Left lung (tissue), 10 donors: ENCODE measurements around the gene PAX3. TPM values are rescaled to one million over a fixed set of nuclear protein-coding genes. Genes with fewer than 3 reads are reported as not detected.

Experiments
- ATAC-seq: fragments of 200-7000 bp; cut with Tn5 transposase; one replicate; pipeline ENCODE4 v1.9.1; 2020; ENCODE audit warnings: moderate library complexity
- DNase-seq, 4 donors: peaks; one replicate each; pipeline ENCODE4 v3.0.0-alpha.2; 2013 to 2020
- H3K27ac ChIP-seq, 2 donors: fragments of 200-600 bp; sonication (generic) in 1 of 2; one replicate each; pipeline versions ENCODE4 v1.5.0 to v1.8.0; 2020 to 2021
- H3K27me3 ChIP-seq, 2 donors: fragments of 200-600 bp; sonication (generic) in 1 of 2; one replicate each; pipeline versions ENCODE4 v1.5.0 to v1.8.0; 2020 to 2021
- H3K36me3 ChIP-seq, 2 donors: fragments of 200-600 bp; sonication (generic) in 1 of 2; one replicate each; pipeline versions ENCODE4 v1.5.0 to v1.8.0; 2020 to 2021
- H3K4me1 ChIP-seq, 2 donors: fragments of 200-600 bp; one replicate each; pipeline ENCODE4 v1.8.0; 2021
- H3K4me3 ChIP-seq, 2 donors: fragments of 200-600 bp; sonication (generic) in 1 of 2; one replicate each; pipeline versions ENCODE4 v1.5.0 to v1.8.0; 2020 to 2021; ENCODE audit warnings: mild to moderate bottlenecking in 1 of 2
- H3K9me3 ChIP-seq, 2 donors: fragments of 200-600 bp; sonication (generic) in 1 of 2; one replicate each; pipeline versions ENCODE4 v1.5.0 to v1.8.0; 2020 to 2021
- CTCF ChIP-seq, 2 donors: fragments of 200-600 bp; sonication (generic) in 1 of 2; IDR thresholded peaks; one replicate each; pipeline versions ENCODE4 v1.5.0 to v1.8.0; 2021; ENCODE audit warnings: antibody characterized with exemption in 2 of 2
- intact Hi-C, 2 donors: fragments of 100-400 bp; cut with DNase I; formaldehyde crosslinking; loops; one replicate each; pipeline versions ENCODE4 v1.11.2 to v1.14.2; 2022
- polyA plus RNA-seq, 6 donors: library from polyadenylated mRNA; unstranded; fragments of 120-200 nt; gene quantifications; one replicate each; pipeline ENCODE4 v1.2.1, GENCODE V29; 2013; ENCODE audit not compliant: insufficient read length in 6 of 6
- total RNA-seq, 2 donors: library from RNA; stranded (reverse); fragmentation: NEBNext Ultra II Directional; extraction: Animal tissue kit (Norgen Biotek cat#: 25700); gene quantifications; one replicate each; pipeline ENCODE4 v1.2.1, GENCODE V29; 2021
- donor health status: DM: no; HTN: yes; CAD: no.
- donor health status: DM: no; HTN: no; CAD: no.

The PAX3 gene
- total and polyA plus RNA-seq, 8 donors = 0.13 to 0.20 (median 0.14) TPM; not detected in 5

GRCh38 chr2:222334914-222335313 lies 36.1 kb upstream of the PAX3 start:
- Histone ChIP-seq H3K27me3 (no peaks in the 10 kb centered on the region), H3K36me3 (no peaks in the 10 kb centered on the region), H3K4me1 (no peaks in the 10 kb centered on the region), H3K9me3 (peaks cover 0 to 14% of the 10 kb centered on the region in 2 donors), H3K4me3 (no peak overlapping the region), H3K27ac (no peak overlapping the region)
- intact Hi-C loops = no loop called here
- no peak for ATAC-seq
- no peak for DNase-seq
- TF ChIP-seq CTCF (IDR thresholded peaks at IDR 0.05) = no peak

GRCh38 chr2:222333397-222333796 lies 34.6 kb upstream of the PAX3 start:
- no peaks in the 10 kb centered on the region for H3K4me1 ChIP-seq
- peaks cover 0 to 20% of the 10 kb centered on the region in 2 donors for H3K9me3 ChIP-seq
- no peak overlapping the region for H3K4me3 ChIP-seq
- no peak for TF ChIP-seq CTCF (IDR thresholded peaks at IDR 0.05)
- no peaks in the 10 kb centered on the region for H3K27me3 ChIP-seq
- no peaks in the 10 kb centered on the region for H3K36me3 ChIP-seq
- DNase-seq (no peak), ATAC-seq (no peak)
- intact Hi-C loops = no loop called here
- no peak overlapping the region for H3K27ac ChIP-seq

- Histone ChIP-seq H3K9me3 (peaks cover 0 to 20% of the 10 kb centered on the region in 2 donors), H3K4me1 (no peaks in the 10 kb centered on the region), H3K4me3 (no peak overlapping the region), H3K27me3 (no peaks in the 10 kb centered on the region), H3K27ac (no peak overlapping the region), H3K36me3 (no peaks in the 10 kb centered on the region)
- ATAC-seq (no peak), DNase-seq (no peak)
- no peak for TF ChIP-seq CTCF (IDR thresholded peaks at IDR 0.05)
- intact Hi-C loops = no loop called here
Observed at GRCh38 chr2:222332116-222332515, 33.3 kb upstream of the PAX3 start.

GRCh38 chr2:222330910-222331309 lies 32.1 kb upstream of the PAX3 start:
- ATAC-seq = no peak
- Histone ChIP-seq H3K27me3 (peaks cover 0 to 4% of the 10 kb centered on the region in 2 donors), H3K9me3 (peaks cover 0 to 20% of the 10 kb centered on the region in 2 donors), H3K4me3 (no peak overlapping the region), H3K27ac (no peak overlapping the region), H3K36me3 (no peaks in the 10 kb centered on the region), H3K4me1 (no peaks in the 10 kb centered on the region)
- TF ChIP-seq CTCF (IDR thresholded peaks at IDR 0.05) = no peak
- intact Hi-C loops = no loop called here
- DNase-seq = no peak

- H3K27me3 ChIP-seq = peaks cover 17 to 67% of the 10 kb centered on the region in 2 donors
Observed at GRCh38 chr2:222322236-222322635, 23.4 kb upstream of the PAX3 start.

More at GRCh38 chr2:222322236-222322635, 23.4 kb upstream of the PAX3 start:
- intact Hi-C loops = no loop called here
- Histone ChIP-seq H3K27ac (no peak overlapping the region), H3K4me3 (no peak overlapping the region), H3K9me3 (no peaks in the 10 kb centered on the region), H3K4me1 (peaks cover 4 to 27% of the 10 kb centered on the region in 2 donors), H3K36me3 (no peaks in the 10 kb centered on the region)
- no peak for TF ChIP-seq CTCF (IDR thresholded peaks at IDR 0.05)
- ATAC-seq (no peak), DNase-seq (no peak)
